Ureter (tissue), 1 donor: Measurements from ENCODE around the gene SRMS. TPM values are rescaled to one million over a fixed set of nuclear protein-coding genes. Genes with fewer than 3 reads are reported as not detected.
A peak's percentile ranks its signal among the peaks of the same experiment; 100 is the strongest.

Source experiments
- DNase-seq: peaks from one replicate; pipeline ENCODE4 v3.0.0-alpha.2; 2020; ENCODE audit warnings: low spot score
- total RNA-seq: library from RNA; stranded (reverse); gene quantifications from one replicate; pipeline ENCODE4 v1.2.4, GENCODE V29; 2023
- donor health status: DM: yes; HTN: yes; CAD: no.

The SRMS gene
- total RNA-seq, 1 donor from 2014 or later = 0.26 TPM

- DNase-seq = peak; percentile 94
These were observed 9.1 kb downstream of the SRMS start for GRCh38 chr20:63538204-63539091.

GRCh38 chr20:63537525-63538203 lies 9.9 kb downstream of the SRMS start:
- DNase-seq = peak; percentile 95

GRCh38 chr20:63536997-63537524 lies 10.5 kb downstream of the SRMS start, which contains the start of gene PTK6:
PTK6 (minus strand) TSS chr20:63537376; CDS start chr20:63537314, 62 bp downstream.
- peak; percentile 83 for DNase-seq

GRCh38 chr20:63536241-63536977 lies 11.1 kb downstream of the SRMS start:
- no peak for DNase-seq

- DNase-seq = no peak
These were observed 12.5 kb downstream of the SRMS start for GRCh38 chr20:63534831-63535651.

- no peak for DNase-seq
These were observed 13.1 kb downstream of the SRMS start for GRCh38 chr20:63534427-63534830.

GRCh38 chr20:63533871-63534393 lies 13.6 kb downstream of the SRMS start:
- peak; percentile 90 for DNase-seq

- DNase-seq = no peak
These were observed 14.2 kb downstream of the SRMS start for GRCh38 chr20:63533388-63533787.

- DNase-seq = no peak
These were observed 15.0 kb downstream of the SRMS start for GRCh38 chr20:63532449-63532971.

GRCh38 chr20:63531686-63532448 lies 15.7 kb downstream of the SRMS start:
- DNase-seq = no peak

- DNase-seq = no peak
These were observed 16.8 kb downstream of the SRMS start for GRCh38 chr20:63530788-63531160.

- no peak for DNase-seq
These were observed 17.4 kb downstream of the SRMS start for GRCh38 chr20:63529861-63530787.

GRCh38 chr20:63529180-63529860 lies 18.2 kb downstream of the SRMS start:
- DNase-seq = no peak

- DNase-seq = no peak
These were observed 20.4 kb downstream of the SRMS start for GRCh38 chr20:63527184-63527583.

GRCh38 chr20:63525971-63526370 lies 21.6 kb downstream of the SRMS start:
- no peak for DNase-seq

- no peak for DNase-seq
These were observed 22.4 kb downstream of the SRMS start for GRCh38 chr20:63525185-63525584.

GRCh38 chr20:63522981-63523611 lies 24.5 kb downstream of the SRMS start:
- peak; percentile 65 for DNase-seq
